ENCODE results near the gene EYS.
A peak's percentile ranks its signal among the peaks of the same experiment; 100 is the strongest.

EYS gene

DNA sequence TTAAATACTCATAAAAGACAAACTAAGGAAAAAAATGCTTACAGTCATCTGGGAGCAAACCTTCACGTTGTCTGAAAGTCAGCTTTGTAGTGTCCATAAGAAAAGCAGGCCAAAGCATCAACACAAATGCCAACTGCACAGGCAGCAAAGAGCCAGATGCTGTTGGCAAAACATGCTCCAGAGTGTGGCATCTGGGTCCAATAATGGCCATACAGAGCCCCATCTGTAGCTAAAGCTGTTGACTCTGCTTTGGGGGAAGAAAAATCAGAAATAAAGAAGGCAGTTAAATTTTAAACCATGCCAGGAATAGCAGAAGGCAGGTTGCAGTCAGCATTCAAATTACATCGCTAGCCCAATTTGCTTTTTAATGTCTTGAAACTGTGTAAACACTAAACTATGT is 776.3 kb downstream of the EYS start:
- no peak for DNase-seq

DNA sequence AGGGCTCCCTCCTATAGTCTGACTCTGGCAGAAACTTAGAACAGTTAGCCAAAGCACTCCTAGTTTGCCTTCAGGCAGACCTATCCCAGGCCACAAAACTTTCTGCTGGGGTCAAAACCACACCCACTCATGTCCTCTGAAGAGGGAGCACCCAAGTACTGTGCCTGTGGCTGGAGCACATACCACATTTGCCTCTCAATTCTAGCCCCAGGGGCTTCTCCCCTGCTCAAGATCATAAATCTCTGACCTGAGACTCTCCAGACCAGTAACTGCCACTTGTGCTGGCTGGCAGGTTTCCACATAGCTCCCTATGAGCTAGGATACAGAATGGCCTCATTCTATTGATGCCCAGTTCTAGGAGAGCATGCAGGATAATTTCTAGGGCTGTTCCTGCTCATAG is 781.0 kb downstream of the EYS start:
- DNase-seq = no peak

- no peak for DNase-seq
Observed at GRCh38 chr6:64920257-64920656, 786.8 kb downstream of the EYS start.

DNA sequence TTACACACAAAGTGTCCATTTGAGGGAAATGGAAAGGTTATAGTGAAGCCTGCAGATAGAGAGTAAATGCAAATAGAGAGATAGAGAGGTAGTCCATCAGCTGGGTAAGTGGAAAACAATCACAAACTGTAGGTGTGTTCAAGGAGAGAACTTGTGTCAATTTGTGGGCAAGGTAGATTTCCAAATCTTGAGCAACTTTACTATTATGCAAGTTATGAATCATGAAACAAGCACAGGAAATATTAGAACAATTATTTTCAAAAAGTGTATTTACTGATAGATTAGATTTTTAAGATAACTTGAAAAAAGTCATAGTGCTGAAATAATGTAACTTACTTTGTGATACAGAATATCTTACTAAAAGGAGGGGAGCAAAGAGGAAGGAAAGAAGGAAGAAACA is 792.9 kb downstream of the EYS start:
- DNase-seq = no peak

GRCh38 chr6:64912966-64913365 is 794.1 kb downstream of the EYS start:
- no peak for DNase-seq

DNA sequence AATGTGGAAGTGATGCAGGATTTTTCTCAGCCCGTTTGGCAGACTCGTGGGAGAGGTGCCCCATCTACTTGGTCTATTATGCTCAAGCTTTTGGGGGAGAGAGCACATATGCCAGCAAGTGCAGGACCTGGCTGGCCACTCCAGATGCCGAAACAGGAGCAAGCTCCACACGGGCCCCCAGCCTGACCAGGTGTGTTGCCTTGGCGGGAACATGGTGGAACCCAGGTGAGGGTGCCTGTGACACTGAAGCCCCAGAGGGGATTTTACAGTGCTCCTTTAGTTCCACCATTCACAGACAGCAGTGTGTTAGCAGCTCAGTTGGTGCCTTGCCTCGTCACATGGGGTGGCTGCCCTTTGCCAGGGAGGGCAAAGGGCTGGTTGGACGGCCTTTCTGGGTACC is 798.9 kb downstream of the EYS start:
- DNase-seq = no peak

DNA sequence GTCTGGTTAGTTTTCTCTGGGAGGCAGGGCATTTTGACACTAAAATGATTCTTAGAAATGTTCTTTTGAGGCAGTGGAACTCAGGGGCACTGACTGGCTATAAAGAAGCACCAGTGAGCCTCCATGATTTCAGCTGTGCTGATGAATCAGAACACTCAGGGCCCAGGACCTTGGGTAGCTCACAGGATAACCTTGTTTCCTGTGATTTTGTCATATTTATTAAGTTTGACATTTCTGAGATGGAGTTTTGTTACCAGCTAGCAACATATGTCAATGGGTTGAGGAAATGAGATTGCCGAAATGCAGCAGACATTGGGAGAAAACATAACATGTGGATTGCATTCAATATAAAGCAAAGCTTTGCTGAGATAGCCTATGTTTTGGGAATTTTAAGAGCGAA is 802.4 kb downstream of the EYS start:
- DNase-seq = no peak

GRCh38 chr6:64902596-64902995 is 804.4 kb downstream of the EYS start:
- DNase-seq = no peak

DNA sequence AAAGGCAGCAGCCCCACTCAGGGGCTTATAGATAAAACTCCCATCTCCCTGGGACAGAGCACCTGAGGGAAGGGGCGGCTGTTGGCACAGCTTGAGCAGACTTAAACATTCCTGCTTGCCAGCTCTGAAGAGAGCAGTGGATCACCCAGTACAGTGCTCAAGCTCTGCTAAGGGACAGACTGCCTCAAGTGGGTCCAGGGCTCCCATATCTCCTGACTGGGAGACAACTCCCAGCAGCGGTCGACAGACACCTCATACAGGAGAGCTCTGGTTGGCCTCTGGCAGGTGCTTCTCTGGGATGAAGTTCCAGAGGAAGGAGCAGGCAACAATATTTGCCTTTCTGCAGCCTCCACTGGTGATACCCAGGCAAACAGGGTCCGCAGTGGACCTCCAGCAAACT is 810.1 kb downstream of the EYS start:
- DNase-seq = no peak

DNA sequence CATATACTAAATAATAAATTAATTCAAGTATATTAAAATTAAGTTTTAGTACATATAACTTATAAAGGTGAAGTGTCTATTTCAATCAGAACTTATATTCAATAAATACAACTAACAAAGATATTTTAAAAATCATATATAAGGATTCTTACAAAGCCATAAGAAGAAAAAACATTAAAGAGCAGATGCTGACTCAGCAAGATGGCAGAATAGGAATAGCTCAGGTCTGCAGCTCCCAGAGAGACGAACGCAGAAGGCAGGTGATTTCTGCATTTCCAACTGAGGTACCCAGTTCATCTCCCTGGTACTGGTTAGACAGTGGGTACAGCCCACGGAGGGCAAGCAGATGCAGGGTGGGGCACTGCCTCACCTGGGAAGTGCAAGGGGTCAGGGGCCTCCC is 811.1 kb downstream of the EYS start:
- no peak for DNase-seq

- peak; percentile 42 for DNase-seq
Observed at GRCh38 chr6:64890609-64891008, 816.4 kb downstream of the EYS start.

- no peak for DNase-seq
Observed at GRCh38 chr6:64889144-64889543, 817.9 kb downstream of the EYS start.

GRCh38 chr6:64874776-64875175 is 832.2 kb downstream of the EYS start:
- peak; percentile 35 for DNase-seq

GRCh38 chr6:64872633-64873032 is 834.4 kb downstream of the EYS start:
- no peak for DNase-seq

GRCh38 chr6:64861039-64861651 is 845.9 kb downstream of the EYS start:
- DNase-seq = no peak

- DNase-seq = no peak
Observed at GRCh38 chr6:64860203-64860602, 846.8 kb downstream of the EYS start.

DNA sequence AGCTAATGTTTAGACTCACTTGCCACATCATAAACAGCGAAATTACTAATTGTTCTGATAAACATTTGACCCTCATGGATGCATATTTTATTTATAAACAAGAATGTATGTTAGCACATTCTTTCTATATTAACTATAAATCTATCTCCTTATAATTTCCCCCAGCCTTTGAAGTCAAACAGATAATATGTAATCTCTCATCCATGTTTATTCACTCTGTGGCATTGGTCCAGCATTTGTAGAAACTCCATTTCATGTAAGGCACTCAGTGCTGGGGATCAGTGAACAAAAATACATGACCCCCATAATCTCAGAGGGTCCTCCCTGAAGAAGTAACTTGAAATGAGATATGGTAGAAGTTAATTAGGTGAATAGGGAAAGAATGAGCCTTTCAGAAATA is 856.9 kb downstream of the EYS start:
- no peak for DNase-seq

DNA sequence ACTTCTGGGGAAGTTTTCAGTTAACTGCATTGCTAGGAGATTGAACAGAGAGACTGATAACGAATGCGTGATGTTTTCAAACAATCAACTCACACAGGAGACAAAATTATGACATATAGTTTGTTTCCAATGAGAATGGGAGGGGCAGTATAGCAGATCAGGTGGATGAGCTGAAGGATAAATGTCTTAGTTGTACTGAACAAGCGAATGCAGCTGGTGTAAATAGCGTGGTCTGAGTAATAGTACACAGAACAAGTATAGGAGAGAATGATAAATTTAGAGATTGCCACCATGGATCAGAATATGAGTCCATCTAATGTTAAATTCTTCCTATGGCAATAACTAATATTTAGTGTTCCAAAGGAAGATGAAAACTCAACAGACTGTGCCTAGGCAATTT is 858.6 kb downstream of the EYS start:
- no peak for DNase-seq

DNA sequence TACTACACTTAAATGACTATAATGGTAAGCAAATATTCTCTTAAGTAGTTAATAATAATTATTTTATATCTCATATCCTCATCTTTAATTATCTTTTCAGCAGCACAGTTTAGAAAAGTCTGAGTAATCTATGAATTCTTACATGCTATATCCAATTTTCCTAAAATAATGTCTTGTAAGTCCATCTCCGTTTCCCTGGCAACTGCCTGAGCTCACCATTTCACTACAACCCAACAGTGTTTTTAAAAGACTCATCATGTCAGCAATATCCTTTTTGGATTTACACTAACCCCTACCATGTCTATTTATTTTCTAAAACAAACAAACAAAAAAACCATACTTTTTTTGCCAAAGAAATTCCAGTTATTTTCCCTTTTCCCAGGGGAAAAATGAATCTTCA is 859.6 kb downstream of the EYS start:
- no peak for DNase-seq

- no peak for DNase-seq
Observed at GRCh38 chr6:64838726-64839125, 868.3 kb downstream of the EYS start.

- peak; percentile 4 for DNase-seq
Observed at GRCh38 chr6:64831680-64832079, 875.3 kb downstream of the EYS start.

DNA sequence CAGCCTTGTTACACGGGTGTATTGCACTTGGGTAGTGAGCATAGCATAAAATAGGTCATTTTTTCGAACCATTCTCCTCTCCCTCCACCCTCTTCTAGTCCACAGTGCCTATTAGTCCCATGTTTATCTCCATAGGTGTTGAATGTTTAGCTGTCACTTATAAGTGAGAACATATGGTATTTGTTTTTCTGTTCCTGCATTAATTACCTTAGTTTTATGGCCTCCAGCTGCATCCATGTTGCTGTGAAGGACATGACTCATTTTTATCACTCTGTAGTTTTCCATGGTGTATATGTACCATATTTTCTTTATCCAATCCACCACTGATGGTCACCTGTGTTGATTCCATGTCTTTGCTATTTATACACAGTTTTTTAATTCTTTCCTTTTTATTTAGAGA is 889.5 kb downstream of the EYS start:
- no peak for DNase-seq

- DNase-seq = peak; percentile 65
Observed at GRCh38 chr6:64815718-64816117, 891.3 kb downstream of the EYS start.

DNA sequence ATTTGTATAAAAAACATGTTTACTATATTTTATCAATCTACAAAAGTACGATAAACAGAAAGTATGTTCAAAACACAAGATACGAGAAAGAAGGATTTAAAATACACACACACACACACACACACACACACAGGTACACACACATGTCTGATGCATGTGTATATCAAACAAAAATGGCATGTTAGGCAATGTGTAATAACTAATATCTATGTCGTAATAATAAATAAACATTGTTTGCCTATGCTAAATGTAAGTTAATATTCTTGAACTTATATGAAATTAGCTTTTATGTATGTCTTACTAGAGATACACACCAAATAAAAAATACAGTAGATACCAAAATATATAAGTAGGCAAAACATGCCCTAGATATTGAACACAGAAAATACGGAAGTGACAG is 894.9 kb downstream of the EYS start:
- no peak for DNase-seq

- DNase-seq = peak; percentile 6
Observed at GRCh38 chr6:64811119-64811518, 895.9 kb downstream of the EYS start.

DNA sequence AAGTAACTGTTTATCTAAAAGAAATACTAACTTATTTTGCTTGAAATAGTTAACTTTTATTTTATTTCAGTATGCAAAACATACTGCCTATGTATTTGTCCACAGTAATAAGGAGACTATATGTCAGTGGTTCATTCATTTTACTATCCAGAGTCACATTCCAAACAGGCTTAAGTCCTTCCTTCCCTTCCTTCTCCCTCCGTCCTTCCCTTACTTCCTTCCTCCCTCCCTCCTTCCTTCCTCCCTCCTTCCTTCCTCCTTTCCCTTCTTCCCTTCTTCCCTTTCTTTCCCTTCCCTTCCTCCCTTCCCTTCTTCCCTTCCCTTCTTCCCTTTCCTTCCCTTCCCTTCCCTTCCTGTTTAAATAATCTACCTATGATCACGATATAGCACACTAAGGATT is 899.2 kb downstream of the EYS start:
- no peak for DNase-seq

All from NCI-H226 (cell line).